Measurements from ENCODE around the gene CCDC102B. TPM values are rescaled to one million over a fixed set of nuclear protein-coding genes. Genes with fewer than 3 reads are reported as not detected.
"Not testable (repeated sequence)": the region's sequence is repeated elsewhere in the genome, so short reads cannot be mapped to it uniquely, and the experiment has no call there.

CCDC102B gene
- total and polyA plus RNA-seq, 2 donors (not counting 1 experiment from before 2014, with no cell fraction given): 3.9 to 4.0 TPM

- Histone ChIP-seq H3K9me3 (ENCODE audit: control extremely low read depth in 1 of 3, control insufficient read depth in 2 of 3, insufficient read depth in 1 of 3, low read length in 2 of 3) (no peaks in the 10 kb centered on the region), H3K27me3 (replicated peaks in 1 of 4; ENCODE audit: control extremely low read depth in 1 of 4, control insufficient read depth in 3 of 4, insufficient read depth in 4 of 4, low read length in 3 of 4) (no peaks in the 10 kb centered on the region), H4K20me1 (ENCODE audit: control insufficient read depth, insufficient read depth, low read length, poor library complexity, severe bottlenecking) (no peaks in the 10 kb centered on the region), H2AFZ (ENCODE audit: insufficient read depth, low read depth, low read length, poor library complexity, severe bottlenecking) (no peak overlapping the region), H3K27ac (ENCODE audit: low read length in 2 of 2) (no peak overlapping the region), H3K9ac (ENCODE audit: low read length) (no peak overlapping the region), H3K36me3 (replicated peaks in 1 of 2; ENCODE audit: control extremely low read depth in 1 of 2, control insufficient read depth in 1 of 2, extremely low read depth in 1 of 2, insufficient read depth in 2 of 2, low read length in 1 of 2) (no peaks in the 10 kb centered on the region), H3K79me2 (ENCODE audit: control insufficient read depth, insufficient read depth, low read length) (no peaks in the 10 kb centered on the region), H3K4me1 (ENCODE audit: control insufficient read depth in 2 of 2, insufficient read depth in 2 of 2, low read length in 2 of 2) (no peaks in the 10 kb centered on the region), H3K4me2 (replicated peaks; ENCODE audit: low read depth, low read length, poor library complexity, severe bottlenecking) (no peak overlapping the region), H3K4me3 (ENCODE audit: control extremely low read depth in 1 of 5, extremely low read depth in 1 of 5, insufficient read depth in 1 of 5, low read depth in 2 of 5, low read length in 4 of 5) (no peak overlapping the region)
- no peak for ATAC-seq (ENCODE audit: low read depth)
- Mint-ChIP-seq H3K27me3 (no peaks in the 10 kb centered on the region), H3K4me1 (no peaks in the 10 kb centered on the region), H3K4me3 (no peak overlapping the region), H3K27ac (no peak overlapping the region), H3K9me3 (ENCODE audit: insufficient read depth) (no peaks in the 10 kb centered on the region)
- 96% methylated on average over 3 of the region's 4 CpGs for WGBS (ENCODE audit: insufficient coverage)
- intact Hi-C loops (cut with micrococcal nuclease): no loop called here
- ChIA-PET POLR2A (no interaction called here), CTCF (no interaction called here)
- DNase-seq: no peak
- TF ChIP-seq, protein P1, sequence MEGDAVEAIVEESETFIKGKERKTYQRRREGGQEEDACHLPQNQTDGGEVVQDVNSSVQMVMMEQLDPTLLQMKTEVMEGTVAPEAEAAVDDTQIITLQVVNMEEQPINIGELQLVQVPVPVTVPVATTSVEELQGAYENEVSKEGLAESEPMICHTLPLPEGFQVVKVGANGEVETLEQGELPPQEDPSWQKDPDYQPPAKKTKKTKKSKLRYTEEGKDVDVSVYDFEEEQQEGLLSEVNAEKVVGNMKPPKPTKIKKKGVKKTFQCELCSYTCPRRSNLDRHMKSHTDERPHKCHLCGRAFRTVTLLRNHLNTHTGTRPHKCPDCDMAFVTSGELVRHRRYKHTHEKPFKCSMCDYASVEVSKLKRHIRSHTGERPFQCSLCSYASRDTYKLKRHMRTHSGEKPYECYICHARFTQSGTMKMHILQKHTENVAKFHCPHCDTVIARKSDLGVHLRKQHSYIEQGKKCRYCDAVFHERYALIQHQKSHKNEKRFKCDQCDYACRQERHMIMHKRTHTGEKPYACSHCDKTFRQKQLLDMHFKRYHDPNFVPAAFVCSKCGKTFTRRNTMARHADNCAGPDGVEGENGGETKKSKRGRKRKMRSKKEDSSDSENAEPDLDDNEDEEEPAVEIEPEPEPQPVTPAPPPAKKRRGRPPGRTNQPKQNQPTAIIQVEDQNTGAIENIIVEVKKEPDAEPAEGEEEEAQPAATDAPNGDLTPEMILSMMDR (IDR thresholded peaks at IDR 0.05): no peak
- no peak for TF ChIP-seq EZH2 (IDR thresholded peaks at IDR 0.05; ENCODE audit: borderline replicate concordance, insufficient read depth, low read depth, low read length, poor library complexity, severe bottlenecking)
Measured at GRCh38 chr18:68873003-68873402, 75.1 kb downstream of the CCDC102B start.

DNA sequence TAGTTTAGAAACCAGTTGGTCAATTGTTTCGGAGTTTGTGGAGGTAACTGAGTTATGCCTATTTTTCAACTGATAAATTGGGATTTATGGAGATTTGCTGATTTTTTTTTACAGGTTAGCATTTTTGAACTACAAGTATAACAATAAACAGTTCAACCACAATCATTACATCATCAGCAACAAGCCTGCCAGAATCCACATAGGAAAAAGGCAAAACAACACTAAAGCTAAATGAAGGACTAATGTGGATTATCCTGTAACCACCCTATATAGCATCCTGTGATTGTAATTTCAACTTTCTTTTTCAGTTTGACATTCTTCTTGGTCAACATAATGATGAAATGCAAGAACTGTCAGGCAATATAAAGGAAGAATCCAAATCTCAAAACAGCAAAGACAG lies 76.5 kb downstream of the CCDC102B start:
- intact Hi-C loops (cut with micrococcal nuclease): no loop called here
- Histone ChIP-seq H3K9me3 (ENCODE audit: control extremely low read depth in 1 of 3, control insufficient read depth in 2 of 3, insufficient read depth in 1 of 3, low read length in 2 of 3) (no peaks in the 10 kb centered on the region), H3K27ac (ENCODE audit: low read length in 2 of 2) (no peak overlapping the region), H3K4me1 (ENCODE audit: control insufficient read depth in 2 of 2, insufficient read depth in 2 of 2, low read length in 2 of 2) (no peaks in the 10 kb centered on the region), H3K27me3 (replicated peaks in 1 of 4; ENCODE audit: control extremely low read depth in 1 of 4, control insufficient read depth in 3 of 4, insufficient read depth in 4 of 4, low read length in 3 of 4) (no peaks in the 10 kb centered on the region), H3K9ac (ENCODE audit: low read length) (no peak overlapping the region), H3K79me2 (ENCODE audit: control insufficient read depth, insufficient read depth, low read length) (no peaks in the 10 kb centered on the region), H3K36me3 (replicated peaks in 1 of 2; ENCODE audit: control extremely low read depth in 1 of 2, control insufficient read depth in 1 of 2, extremely low read depth in 1 of 2, insufficient read depth in 2 of 2, low read length in 1 of 2) (no peaks in the 10 kb centered on the region), H2AFZ (ENCODE audit: insufficient read depth, low read depth, low read length, poor library complexity, severe bottlenecking) (no peak overlapping the region), H3K4me2 (replicated peaks; ENCODE audit: low read depth, low read length, poor library complexity, severe bottlenecking) (no peak overlapping the region), H3K4me3 (ENCODE audit: control extremely low read depth in 1 of 5, extremely low read depth in 1 of 5, insufficient read depth in 1 of 5, low read depth in 2 of 5, low read length in 4 of 5) (no peak overlapping the region), H4K20me1 (ENCODE audit: control insufficient read depth, insufficient read depth, low read length, poor library complexity, severe bottlenecking) (no peaks in the 10 kb centered on the region)
- no peak overlapping the region for H3K27ac Mint-ChIP-seq
- WGBS (ENCODE audit: insufficient coverage): no CpG with 5 or more reads among the region's 1 CpG
- no peaks in the 10 kb centered on the region for H3K27me3 Mint-ChIP-seq
- TF ChIP-seq, protein P1 (IDR thresholded peaks at IDR 0.05): no peak
- TF ChIP-seq EZH2 (IDR thresholded peaks at IDR 0.05; ENCODE audit: borderline replicate concordance, insufficient read depth, low read depth, low read length, poor library complexity, severe bottlenecking): no peak
- no peak overlapping the region for H3K4me3 Mint-ChIP-seq
- ChIA-PET CTCF (no interaction called here), POLR2A (no interaction called here)
- DNase-seq: no peak
- H3K4me1 Mint-ChIP-seq: no peaks in the 10 kb centered on the region
- H3K9me3 Mint-ChIP-seq (ENCODE audit: insufficient read depth): no peaks in the 10 kb centered on the region
- ATAC-seq (ENCODE audit: low read depth): no peak

GRCh38 chr18:68879947-68880346 lies 82.1 kb downstream of the CCDC102B start:
- intact Hi-C loops (cut with micrococcal nuclease); H3K9me3 ChIP-seq (ENCODE audit: control extremely low read depth in 1 of 3, control insufficient read depth in 2 of 3, insufficient read depth in 1 of 3, low read length in 2 of 3); H3K4me1 Mint-ChIP-seq; H4K20me1 ChIP-seq (ENCODE audit: control insufficient read depth, insufficient read depth, low read length, poor library complexity, severe bottlenecking); H3K9ac ChIP-seq (ENCODE audit: low read length); H3K9me3 Mint-ChIP-seq (ENCODE audit: insufficient read depth); H3K27ac ChIP-seq (ENCODE audit: low read length in 2 of 2); ATAC-seq (ENCODE audit: low read depth); H3K27ac Mint-ChIP-seq; H3K27me3 Mint-ChIP-seq; CTCF ChIA-PET; DNase-seq; H3K4me3 ChIP-seq (ENCODE audit: control extremely low read depth in 1 of 5, extremely low read depth in 1 of 5, insufficient read depth in 1 of 5, low read depth in 2 of 5, low read length in 4 of 5); H3K79me2 ChIP-seq (ENCODE audit: control insufficient read depth, insufficient read depth, low read length); H3K27me3 ChIP-seq (replicated peaks in 1 of 4; ENCODE audit: control extremely low read depth in 1 of 4, control insufficient read depth in 3 of 4, insufficient read depth in 4 of 4, low read length in 3 of 4); H3K4me3 Mint-ChIP-seq; H3K4me1 ChIP-seq (ENCODE audit: control insufficient read depth in 2 of 2, insufficient read depth in 2 of 2, low read length in 2 of 2); POLR2A ChIA-PET; H3K36me3 ChIP-seq (replicated peaks in 1 of 2; ENCODE audit: control extremely low read depth in 1 of 2, control insufficient read depth in 1 of 2, extremely low read depth in 1 of 2, insufficient read depth in 2 of 2, low read length in 1 of 2); H2AFZ ChIP-seq (ENCODE audit: insufficient read depth, low read depth, low read length, poor library complexity, severe bottlenecking); H3K4me2 ChIP-seq (replicated peaks; ENCODE audit: low read depth, low read length, poor library complexity, severe bottlenecking): not testable (repeated sequence)
- WGBS (ENCODE audit: insufficient coverage): 98% methylated on average over 14 of the region's 21 CpGs
